Activated CD4-positive, alpha-beta T cell treated with anti-CD3 and anti-CD28 coated beads, Interleukin-2, amount 50 U/mL, for 16 hours (primary cell): ENCODE measurements around the gene TRIM66.
"Not testable (repeated sequence)": the region's sequence is repeated elsewhere in the genome, so short reads cannot be mapped to it uniquely, and the experiment has no call there.

Experiments
- DNase-seq: peaks from one replicate; pipeline ENCODE4 v3.0.0-alpha.2; 2020

TRIM66 gene

GRCh38 chr11:8690374-8691342 is 8.2 kb upstream of the TRIM66 start:
- no peak for DNase-seq

DNA sequence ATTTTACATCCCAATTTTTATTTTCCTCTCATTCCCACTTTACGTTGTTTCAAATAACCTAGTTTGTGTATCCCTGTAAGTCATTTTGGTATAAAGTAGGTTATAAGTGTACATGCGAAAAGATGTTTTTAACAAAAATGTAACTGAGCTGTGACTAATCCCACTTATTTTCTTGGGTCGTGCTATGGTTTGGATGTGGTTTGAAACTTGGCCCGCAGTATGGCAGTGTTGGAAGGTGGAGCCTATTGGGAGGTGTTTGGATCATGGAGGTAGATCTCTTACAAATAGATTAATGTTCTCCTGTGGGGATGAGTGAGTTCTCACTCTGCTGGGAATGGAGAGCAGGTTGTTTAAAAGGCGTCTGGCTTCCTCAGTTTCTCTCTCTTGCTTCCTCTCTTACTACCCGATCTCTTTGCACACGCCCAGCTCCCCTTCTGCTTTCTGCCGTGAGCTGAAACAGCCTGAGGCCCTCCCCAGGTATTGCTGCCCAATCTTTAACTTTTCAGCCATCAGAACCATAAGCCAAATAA is 7.3 kb upstream of the TRIM66 start:
- DNase-seq: no peak

DNA sequence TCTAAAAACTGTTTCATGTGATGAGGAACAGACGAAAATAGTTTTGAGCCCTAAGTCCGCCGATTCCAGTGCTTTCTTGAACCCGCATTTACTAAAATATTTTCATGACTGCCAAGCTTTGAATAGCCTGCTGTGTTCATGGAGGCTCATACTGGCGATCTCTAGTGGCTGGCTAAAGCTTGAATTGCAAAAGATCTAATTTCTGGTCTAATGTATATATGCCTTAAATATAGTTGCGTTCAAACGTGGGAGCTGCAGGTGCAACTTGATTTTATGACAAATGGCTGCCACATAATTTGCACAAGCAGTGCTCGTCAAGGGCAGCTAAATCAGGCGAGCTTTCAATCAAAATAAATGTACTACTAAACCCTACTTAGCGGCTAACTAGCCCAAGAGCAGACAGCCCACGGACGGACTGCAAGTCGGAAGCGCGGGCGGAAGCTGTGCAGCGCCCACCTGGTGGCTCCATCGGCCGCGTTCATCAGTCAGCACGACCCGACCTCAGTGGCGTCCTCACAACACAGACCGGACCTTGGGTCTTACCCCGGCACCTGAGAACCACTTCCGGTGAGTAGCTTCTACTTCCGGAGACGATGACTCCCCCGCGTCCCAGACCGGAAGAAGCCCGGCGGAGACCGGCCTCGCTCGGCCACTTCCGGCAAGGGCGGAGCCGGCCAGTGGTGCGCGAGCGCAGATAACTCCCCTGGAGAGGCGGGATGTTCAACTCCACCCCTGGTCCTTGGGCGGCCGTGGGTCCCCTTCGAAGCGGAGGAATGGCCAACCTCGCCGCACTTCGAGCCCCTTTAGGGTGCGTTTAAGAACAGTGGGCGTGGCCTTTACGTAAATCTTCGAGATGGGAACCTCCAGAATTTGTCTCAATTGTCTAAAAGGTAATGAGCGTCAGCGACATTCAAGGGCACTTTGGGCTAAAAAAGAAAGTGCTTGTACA is 6.2 kb upstream of the TRIM66 start:
- DNase-seq: peak; percentile 97

DNA sequence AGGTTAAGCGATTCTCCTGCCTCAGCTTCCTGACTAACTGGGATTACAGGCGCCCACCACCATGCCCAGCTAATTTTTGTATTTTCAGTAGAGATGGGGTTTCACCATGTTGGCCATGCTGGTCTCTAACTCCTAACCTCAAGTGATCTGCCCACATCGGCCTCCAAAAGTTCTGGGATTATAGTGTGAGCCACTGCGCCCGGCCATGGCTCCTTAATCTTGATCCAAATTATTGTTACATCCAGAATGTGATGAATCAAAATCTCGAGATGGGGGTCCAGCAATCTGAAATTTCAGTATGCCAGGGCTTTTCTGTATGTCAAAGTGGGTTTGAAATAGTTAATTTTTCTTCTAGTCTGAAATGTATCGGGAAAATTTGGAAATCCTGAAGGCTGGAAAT is 3.9 kb upstream of the TRIM66 start:
- no peak for DNase-seq

- no peak for DNase-seq
Observed at GRCh38 chr11:8685820-8686219, 3.4 kb upstream of the TRIM66 start.

GRCh38 chr11:8685306-8685705 is 2.8 kb upstream of the TRIM66 start:
- DNase-seq: no peak

DNA sequence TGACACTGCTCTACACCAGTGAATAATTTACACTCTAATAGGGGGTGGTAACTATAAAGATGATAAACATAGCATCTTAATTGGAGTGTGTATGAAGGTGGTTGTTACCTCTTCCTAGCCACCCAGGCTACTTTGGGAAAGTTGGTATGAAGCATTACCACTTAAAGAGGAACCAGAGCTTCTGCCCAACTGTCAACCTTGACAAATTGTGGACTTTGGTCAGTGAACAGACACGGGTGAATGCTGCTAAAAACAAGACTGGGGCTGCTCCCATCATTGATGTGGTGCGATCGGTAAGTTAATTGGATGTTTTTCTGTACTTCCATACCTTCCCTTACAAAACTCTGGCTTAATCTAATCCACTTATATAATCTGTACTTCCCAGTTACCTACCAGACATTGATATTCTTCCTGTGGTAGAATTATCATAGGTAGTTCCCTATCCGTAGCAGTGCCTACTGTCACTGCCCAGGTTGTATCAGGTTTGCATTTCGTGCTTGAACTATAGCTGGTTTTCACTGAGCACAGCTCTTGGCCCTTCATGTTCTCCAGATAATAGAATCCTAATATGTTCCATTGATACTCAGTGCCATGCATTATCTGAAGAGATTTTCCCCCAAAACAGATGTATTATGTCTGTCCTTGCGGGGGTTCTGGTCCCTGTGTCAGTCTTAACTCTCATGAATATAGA is 2.3 kb upstream of the TRIM66 start:
- DNase-seq: no peak

- peak; percentile 52 for DNase-seq
Observed at GRCh38 chr11:8683115-8683807, 796 bp upstream of the TRIM66 start.

- no peak for DNase-seq
Observed at GRCh38 chr11:8681837-8682302, 595 bp downstream of the TRIM66 start.

- no peak for DNase-seq
Observed at GRCh38 chr11:8679006-8679405, 3.5 kb downstream of the TRIM66 start.

DNA sequence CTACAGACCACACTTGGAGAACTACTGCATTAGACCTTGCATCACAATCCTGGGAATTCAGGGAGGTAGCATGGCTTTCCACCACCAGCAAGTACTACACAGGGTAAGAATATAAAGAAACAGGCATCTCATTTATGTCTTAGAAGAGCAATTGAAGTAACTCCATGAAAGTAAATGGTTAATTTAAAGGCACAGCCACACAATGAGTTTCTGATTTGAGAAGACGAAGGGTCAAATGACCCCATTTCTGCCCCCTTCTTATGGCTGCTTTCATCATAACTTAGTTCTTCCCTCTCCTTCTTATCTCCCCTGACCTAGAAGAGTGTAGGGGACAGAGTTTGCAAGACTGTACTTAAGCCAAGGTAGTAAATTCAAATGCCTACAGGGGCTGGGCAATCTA is 6.0 kb downstream of the TRIM66 start:
- DNase-seq: no peak

DNA sequence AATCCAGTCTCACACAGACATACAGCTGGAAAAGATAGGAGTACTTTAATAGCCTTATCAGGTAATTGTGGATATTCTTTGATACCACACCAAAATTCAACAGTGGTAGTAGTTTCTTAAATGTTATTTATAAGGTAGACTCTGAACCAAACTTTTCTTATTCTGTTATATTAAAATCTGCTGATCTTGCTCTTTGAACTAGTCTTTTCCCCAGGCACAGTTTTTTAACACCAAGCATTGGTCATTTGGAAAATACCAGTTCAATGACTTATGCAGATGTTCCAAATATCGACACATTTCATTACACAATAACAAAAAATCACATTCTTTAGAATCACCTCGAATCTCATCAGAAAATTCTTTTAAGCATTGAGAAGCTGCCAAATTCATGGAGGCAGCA is 7.6 kb downstream of the TRIM66 start:
- no peak for DNase-seq

- no peak for DNase-seq
Observed at GRCh38 chr11:8672346-8672745, 10.1 kb downstream of the TRIM66 start.

DNA sequence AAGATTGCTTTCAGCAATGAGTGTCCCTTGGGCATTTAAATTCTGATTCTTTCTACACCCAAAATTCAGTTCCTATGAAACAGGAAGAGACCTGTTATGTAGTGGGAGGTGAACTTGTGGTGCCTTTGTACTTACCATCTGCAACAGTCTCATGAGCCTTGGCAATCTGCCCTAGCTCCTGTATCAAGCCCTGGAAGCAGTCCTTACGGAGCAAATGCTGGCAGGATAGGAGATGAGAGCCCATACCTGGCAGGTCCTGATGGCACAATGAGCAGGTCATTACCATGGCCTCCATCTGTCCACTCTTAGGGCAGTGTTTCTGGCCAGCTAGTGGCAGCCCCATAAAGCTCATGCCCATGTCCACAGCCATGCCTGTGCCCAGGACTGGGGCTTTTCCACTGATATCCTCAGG is 10.8 kb downstream of the TRIM66 start:
- DNase-seq: no peak

- DNase-seq: no peak
Observed at GRCh38 chr11:8671193-8671612, 11.3 kb downstream of the TRIM66 start.

DNA sequence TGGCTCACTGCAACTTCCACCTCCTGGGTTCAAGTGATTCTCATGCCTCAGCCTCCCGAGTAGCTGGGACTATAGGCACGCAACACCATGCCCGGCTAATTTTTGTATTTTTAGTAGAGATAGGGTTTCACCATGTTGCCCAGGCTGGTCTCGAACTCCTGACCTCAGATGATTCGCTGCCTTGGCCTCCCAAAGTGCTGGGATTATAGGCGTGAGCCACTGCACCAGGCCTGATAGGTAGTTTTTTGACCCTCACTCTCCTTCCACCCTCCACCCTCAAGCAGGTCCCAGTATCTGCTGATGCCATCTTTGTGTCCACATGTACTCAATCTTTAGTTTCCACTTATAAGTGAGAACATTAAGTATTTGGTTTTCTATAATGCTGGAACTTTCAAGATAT is 12.4 kb downstream of the TRIM66 start:
- not testable (repeated sequence) for DNase-seq

DNA sequence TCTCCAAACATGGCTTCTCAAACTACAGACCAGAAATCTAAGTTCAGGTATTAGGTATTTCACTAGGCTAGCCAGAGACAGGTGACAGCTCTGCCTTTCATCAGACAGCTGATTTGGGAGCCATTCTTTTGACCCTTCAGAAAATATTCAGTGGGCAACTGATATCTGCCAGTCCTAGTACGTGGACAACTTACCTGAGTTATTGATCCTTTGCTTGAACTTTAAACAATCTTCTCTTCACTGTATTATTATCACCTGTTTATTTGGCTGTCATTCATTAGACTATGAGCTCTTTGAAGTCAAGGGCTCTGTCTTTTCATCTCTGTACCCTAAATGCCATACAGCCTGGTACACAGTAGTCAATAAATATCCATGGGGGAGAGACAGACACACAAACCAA is 17.2 kb downstream of the TRIM66 start:
- no peak for DNase-seq

DNA sequence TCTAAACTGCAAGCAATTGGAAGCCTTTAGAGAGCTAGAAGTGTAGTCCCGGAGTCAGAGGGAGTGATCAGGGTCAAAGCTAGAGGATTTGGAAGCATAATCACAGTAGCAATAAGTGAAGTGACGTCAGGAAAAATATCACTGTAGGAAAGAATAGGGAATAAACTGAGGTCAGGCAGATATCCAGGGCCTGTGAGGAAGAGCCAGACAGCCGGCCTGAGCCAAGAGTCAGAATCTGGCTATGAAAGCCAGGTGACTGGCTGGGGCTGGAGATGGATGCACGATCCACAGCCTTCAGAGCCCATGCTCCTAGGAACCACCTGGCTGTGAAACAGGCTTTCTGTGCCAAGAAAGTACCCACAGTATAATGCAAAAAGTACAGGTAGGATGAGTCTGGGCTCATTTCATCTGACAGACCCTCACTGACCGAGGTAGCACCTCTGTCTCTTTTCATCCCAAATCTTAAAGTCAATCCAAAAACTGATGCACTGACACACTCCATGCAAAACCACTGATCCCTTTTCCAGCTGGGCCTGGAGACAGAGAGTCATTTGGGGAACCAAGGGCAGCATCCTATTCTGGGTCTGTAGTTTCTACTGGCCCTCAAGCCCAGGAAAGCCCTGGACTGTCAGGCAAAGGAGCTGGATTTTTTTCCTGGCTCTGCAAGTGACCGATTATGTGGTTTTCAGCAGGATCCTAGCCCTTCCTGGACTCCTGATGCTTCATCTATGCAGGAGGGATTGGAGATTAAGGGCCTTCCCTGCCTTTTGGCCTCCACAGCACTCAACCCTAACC is 21.3 kb downstream of the TRIM66 start:
- DNase-seq: no peak

GRCh38 chr11:8658321-8659057 is 24.0 kb downstream of the TRIM66 start:
- DNase-seq: no peak

DNA sequence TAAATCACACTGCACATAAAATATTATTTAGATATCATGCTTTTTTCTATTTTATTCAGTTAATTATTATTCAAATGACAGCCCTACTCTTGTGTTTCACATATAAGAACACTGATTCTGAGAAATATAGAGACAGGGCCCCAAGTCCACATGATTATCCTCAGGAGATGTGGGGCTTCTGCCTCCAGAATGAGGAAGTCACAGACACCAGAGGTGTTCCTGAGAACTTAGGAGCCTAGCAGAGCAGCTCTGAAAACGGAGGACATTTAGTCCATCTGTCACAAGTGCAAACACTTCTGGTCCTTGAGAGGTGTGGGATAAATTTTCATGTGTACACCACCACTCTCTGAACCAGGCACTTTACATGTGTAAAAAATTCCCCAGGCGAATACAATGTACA is 26.2 kb downstream of the TRIM66 start:
- DNase-seq: no peak
